MM.1S (cell line): ENCODE measurements around the gene PPEF1.

Experiments
- EZH2phosphoT487 ChIP-seq: fragments of 300-600 bp; sonication (generic); IDR thresholded peaks from 2 replicates; pipeline ENCODE4 v1.6.1; 2018; ENCODE audit warnings: antibody characterized with exemption, low read length
- TF ChIP-seq, protein P1 (sequence below): fragments of 300-600 bp; sonication (generic); IDR thresholded peaks from 2 replicates; pipeline ENCODE4 v1.5.1; 2016; ENCODE audit warnings: antibody characterized with exemption, low read length, mixed read lengths

DNA sequence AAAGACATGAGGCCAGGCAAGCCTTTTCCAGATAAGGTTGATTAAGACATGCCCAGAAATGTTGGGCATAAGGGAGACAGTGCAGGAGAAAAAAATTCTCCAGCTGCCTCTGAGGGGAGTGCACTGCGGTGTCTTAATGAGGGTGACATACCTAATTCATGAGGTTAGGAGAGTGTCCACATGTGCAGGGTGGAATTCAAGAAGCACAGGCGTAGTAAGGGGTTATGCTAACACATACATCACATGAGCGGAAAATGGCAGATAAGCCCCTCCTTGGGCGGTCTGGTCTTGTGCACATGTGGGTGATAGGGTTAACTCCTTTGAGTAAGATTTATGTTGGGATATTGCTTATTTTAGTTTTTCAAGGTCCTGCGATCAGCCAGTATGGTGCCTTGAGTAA is 154.1 kb downstream of the PPEF1 start:
- TF ChIP-seq, protein P1, sequence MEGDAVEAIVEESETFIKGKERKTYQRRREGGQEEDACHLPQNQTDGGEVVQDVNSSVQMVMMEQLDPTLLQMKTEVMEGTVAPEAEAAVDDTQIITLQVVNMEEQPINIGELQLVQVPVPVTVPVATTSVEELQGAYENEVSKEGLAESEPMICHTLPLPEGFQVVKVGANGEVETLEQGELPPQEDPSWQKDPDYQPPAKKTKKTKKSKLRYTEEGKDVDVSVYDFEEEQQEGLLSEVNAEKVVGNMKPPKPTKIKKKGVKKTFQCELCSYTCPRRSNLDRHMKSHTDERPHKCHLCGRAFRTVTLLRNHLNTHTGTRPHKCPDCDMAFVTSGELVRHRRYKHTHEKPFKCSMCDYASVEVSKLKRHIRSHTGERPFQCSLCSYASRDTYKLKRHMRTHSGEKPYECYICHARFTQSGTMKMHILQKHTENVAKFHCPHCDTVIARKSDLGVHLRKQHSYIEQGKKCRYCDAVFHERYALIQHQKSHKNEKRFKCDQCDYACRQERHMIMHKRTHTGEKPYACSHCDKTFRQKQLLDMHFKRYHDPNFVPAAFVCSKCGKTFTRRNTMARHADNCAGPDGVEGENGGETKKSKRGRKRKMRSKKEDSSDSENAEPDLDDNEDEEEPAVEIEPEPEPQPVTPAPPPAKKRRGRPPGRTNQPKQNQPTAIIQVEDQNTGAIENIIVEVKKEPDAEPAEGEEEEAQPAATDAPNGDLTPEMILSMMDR, result no peak
- no peak for TF ChIP-seq EZH2phosphoT487
